ENCODE measurements around the gene P2RY13.

P2RY13 gene

DNA sequence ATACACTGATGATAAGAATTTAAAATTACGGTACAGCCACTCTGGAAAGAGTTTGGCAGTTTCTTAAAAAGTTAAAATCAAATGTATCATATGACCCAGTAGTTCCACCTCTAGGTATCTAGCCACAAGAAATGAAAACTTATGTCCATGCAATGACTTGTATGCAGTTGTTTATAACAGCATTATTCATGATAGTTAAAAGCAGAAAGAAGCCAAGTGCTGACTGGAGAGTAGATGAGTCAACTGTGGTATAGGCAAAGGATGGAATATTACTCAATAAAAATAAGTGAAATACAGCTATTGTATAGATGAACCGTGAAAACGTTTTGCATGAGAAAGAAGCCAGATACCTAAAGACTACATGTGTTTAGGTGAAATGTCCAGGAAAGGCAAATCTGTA, 27.6 kb downstream of the P2RY13 start:
- ATAC-seq: no peak
- no peak for TF ChIP-seq ZC3H10 (CRISPR knock-in tag; IDR thresholded peaks at IDR 0.05)

DNA sequence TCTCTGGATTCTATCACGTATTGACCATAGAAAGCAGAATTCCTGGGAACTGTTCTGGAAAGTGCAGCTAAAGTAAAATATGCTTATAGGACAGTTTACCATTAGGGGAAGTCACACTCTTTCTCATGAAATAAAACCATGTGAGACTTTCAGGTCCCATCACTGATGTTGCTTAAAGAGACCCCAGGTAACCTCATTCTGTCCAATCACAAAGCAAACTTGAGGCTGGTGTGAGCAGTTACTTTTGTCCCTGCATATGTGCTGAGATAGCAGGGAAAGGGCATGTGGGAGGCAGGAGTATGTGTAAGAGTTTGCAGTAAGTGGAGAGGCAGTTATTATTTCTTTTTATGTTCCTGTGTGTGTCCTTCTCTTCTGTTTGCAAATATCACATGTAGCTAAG, 28.8 kb downstream of the P2RY13 start:
- TF ChIP-seq ZFP30 (CRISPR knock-in tag; IDR thresholded peaks at IDR 0.05) (no peak), OSR1 (CRISPR knock-in tag; IDR thresholded peaks at IDR 0.05) (no peak), TCF4 (CRISPR knock-in tag; IDR thresholded peaks at IDR 0.05; ENCODE audit: borderline replicate concordance) (no peak), TOX (CRISPR knock-in tag; IDR thresholded peaks at IDR 0.05; ENCODE audit: borderline replicate concordance) (no peak), ZFP3 (CRISPR knock-in tag; IDR thresholded peaks at IDR 0.05) (no peak), GLIS3 (CRISPR knock-in tag; IDR thresholded peaks at IDR 0.05) (no peak), ZNF8 (CRISPR knock-in tag; IDR thresholded peaks at IDR 0.05) (no peak), RARB (CRISPR knock-in tag; IDR thresholded peaks at IDR 0.05) (no peak), ESRRG (CRISPR knock-in tag; IDR thresholded peaks at IDR 0.05) (no peak), CSDC2 (CRISPR knock-in tag; IDR thresholded peaks at IDR 0.05) (no peak), ZNF70 (CRISPR knock-in tag; IDR thresholded peaks at IDR 0.05) (no peak)
- TF ChIP-seq, protein P1, sequence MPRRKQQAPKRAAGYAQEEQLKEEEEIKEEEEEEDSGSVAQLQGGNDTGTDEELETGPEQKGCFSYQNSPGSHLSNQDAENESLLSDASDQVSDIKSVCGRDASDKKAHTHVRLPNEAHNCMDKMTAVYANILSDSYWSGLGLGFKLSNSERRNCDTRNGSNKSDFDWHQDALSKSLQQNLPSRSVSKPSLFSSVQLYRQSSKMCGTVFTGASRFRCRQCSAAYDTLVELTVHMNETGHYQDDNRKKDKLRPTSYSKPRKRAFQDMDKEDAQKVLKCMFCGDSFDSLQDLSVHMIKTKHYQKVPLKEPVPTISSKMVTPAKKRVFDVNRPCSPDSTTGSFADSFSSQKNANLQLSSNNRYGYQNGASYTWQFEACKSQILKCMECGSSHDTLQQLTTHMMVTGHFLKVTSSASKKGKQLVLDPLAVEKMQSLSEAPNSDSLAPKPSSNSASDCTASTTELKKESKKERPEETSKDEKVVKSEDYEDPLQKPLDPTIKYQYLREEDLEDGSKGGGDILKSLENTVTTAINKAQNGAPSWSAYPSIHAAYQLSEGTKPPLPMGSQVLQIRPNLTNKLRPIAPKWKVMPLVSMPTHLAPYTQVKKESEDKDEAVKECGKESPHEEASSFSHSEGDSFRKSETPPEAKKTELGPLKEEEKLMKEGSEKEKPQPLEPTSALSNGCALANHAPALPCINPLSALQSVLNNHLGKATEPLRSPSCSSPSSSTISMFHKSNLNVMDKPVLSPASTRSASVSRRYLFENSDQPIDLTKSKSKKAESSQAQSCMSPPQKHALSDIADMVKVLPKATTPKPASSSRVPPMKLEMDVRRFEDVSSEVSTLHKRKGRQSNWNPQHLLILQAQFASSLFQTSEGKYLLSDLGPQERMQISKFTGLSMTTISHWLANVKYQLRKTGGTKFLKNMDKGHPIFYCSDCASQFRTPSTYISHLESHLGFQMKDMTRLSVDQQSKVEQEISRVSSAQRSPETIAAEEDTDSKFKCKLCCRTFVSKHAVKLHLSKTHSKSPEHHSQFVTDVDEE (CRISPR knock-in tag; IDR thresholded peaks at IDR 0.05): no peak
- TF ChIP-seq, protein P2, sequence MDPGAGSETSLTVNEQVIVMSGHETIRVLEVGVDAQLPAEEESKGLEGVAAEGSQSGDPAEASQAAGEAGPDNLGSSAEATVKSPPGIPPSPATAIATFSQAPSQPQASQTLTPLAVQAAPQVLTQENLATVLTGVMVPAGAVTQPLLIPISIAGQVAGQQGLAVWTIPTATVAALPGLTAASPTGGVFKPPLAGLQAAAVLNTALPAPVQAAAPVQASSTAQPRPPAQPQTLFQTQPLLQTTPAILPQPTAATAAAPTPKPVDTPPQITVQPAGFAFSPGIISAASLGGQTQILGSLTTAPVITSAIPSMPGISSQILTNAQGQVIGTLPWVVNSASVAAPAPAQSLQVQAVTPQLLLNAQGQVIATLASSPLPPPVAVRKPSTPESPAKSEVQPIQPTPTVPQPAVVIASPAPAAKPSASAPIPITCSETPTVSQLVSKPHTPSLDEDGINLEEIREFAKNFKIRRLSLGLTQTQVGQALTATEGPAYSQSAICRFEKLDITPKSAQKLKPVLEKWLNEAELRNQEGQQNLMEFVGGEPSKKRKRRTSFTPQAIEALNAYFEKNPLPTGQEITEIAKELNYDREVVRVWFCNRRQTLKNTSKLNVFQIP (CRISPR knock-in tag; IDR thresholded peaks at IDR 0.05; ENCODE audit: borderline replicate concordance, low read depth): no peak
- TF ChIP-seq, protein P3, sequence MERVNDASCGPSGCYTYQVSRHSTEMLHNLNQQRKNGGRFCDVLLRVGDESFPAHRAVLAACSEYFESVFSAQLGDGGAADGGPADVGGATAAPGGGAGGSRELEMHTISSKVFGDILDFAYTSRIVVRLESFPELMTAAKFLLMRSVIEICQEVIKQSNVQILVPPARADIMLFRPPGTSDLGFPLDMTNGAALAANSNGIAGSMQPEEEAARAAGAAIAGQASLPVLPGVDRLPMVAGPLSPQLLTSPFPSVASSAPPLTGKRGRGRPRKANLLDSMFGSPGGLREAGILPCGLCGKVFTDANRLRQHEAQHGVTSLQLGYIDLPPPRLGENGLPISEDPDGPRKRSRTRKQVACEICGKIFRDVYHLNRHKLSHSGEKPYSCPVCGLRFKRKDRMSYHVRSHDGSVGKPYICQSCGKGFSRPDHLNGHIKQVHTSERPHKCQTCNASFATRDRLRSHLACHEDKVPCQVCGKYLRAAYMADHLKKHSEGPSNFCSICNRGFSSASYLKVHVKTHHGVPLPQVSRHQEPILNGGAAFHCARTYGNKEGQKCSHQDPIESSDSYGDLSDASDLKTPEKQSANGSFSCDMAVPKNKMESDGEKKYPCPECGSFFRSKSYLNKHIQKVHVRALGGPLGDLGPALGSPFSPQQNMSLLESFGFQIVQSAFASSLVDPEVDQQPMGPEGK (CRISPR knock-in tag; IDR thresholded peaks at IDR 0.05; ENCODE audit: borderline replicate concordance): no peak
- TF ChIP-seq, protein P4, sequence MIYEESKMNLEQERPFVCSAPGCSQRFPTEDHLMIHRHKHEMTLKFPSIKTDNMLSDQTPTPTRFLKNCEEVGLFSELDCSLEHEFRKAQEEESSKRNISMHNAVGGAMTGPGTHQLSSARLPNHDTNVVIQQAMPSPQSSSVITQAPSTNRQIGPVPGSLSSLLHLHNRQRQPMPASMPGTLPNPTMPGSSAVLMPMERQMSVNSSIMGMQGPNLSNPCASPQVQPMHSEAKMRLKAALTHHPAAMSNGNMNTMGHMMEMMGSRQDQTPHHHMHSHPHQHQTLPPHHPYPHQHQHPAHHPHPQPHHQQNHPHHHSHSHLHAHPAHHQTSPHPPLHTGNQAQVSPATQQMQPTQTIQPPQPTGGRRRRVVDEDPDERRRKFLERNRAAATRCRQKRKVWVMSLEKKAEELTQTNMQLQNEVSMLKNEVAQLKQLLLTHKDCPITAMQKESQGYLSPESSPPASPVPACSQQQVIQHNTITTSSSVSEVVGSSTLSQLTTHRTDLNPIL (CRISPR knock-in tag; IDR thresholded peaks at IDR 0.05; ENCODE audit: low read depth): no peak
- TF ChIP-seq, protein P5, sequence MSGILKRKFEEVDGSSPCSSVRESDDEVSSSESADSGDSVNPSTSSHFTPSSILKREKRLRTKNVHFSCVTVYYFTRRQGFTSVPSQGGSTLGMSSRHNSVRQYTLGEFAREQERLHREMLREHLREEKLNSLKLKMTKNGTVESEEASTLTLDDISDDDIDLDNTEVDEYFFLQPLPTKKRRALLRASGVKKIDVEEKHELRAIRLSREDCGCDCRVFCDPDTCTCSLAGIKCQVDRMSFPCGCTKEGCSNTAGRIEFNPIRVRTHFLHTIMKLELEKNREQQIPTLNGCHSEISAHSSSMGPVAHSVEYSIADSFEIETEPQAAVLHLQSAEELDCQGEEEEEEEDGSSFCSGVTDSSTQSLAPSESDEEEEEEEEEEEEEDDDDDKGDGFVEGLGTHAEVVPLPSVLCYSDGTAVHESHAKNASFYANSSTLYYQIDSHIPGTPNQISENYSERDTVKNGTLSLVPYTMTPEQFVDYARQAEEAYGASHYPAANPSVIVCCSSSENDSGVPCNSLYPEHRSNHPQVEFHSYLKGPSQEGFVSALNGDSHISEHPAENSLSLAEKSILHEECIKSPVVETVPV (CRISPR knock-in tag; IDR thresholded peaks at IDR 0.05): no peak

DNA sequence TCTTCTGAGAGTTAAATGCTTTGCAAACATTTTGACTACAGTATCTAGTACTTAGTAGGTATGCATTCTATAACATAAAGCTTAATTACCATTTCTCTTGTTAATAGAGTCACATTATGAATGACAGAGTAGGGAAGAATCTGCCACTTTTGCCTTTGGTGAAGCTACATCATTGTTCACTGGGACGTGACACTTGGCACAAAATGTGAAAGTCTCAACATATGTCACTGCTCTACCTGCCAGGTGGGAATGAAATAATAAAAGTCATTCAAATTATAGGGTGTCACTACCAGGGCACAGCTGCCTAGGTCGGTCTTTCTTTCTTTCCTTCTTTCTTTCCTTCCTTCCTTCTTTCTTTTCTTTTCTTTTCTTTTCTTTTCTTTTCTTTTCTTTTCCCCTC, 30.3 kb downstream of the P2RY13 start:
- TF ChIP-seq ESRRG (CRISPR knock-in tag; IDR thresholded peaks at IDR 0.05) (no peak), TCF4 (CRISPR knock-in tag; IDR thresholded peaks at IDR 0.05; ENCODE audit: borderline replicate concordance) (no peak), GLIS3 (CRISPR knock-in tag; IDR thresholded peaks at IDR 0.05) (no peak), OSR1 (CRISPR knock-in tag; IDR thresholded peaks at IDR 0.05) (no peak), ISL1 (CRISPR knock-in tag; IDR thresholded peaks at IDR 0.05) (no peak), SNAI2 (CRISPR knock-in tag; IDR thresholded peaks at IDR 0.05) (no peak), TOX (CRISPR knock-in tag; IDR thresholded peaks at IDR 0.05; ENCODE audit: borderline replicate concordance) (no peak), PPARA (CRISPR knock-in tag; IDR thresholded peaks at IDR 0.05; ENCODE audit: borderline replicate concordance) (no peak)
- TF ChIP-seq, protein P2 (CRISPR knock-in tag; IDR thresholded peaks at IDR 0.05; ENCODE audit: borderline replicate concordance, low read depth): no peak
- TF ChIP-seq, protein P3 (CRISPR knock-in tag; IDR thresholded peaks at IDR 0.05; ENCODE audit: borderline replicate concordance): no peak
- no peak for ATAC-seq

More for the DNA sequence above, 28.8 kb downstream of the P2RY13 start:
- no peak for ATAC-seq
